Mammary epithelial cell (primary cell): ENCODE results near the gene ANK3.

Experiments used
- CTCF ChIP-seq, 2 donors: IDR thresholded peaks in 1 of 2; conservative IDR thresholded peaks in 1 of 2; 2 replicates each; pipeline ENCODE4 v1.5.1; 2011 to 2012; ENCODE audit warnings: inconsistent platforms in 2 of 2, low read length in 2 of 2, mild to moderate bottlenecking in 2 of 2, control low read depth in 1 of 2, low read depth in 1 of 2; ENCODE audit not compliant: insufficient read depth in 1 of 2; ENCODE audit errors: extremely low read depth in 1 of 2
- EZH2 ChIP-seq: IDR thresholded peaks from 2 replicates; pipeline ENCODE4 v1.6.1; 2012; ENCODE audit warnings: low read length, inconsistent platforms, borderline replicate concordance

GRCh38 chr10:60029475-60029874 lies 360.2 kb downstream of the ANK3 start:
- TF ChIP-seq EZH2 = no peak
- no peak for TF ChIP-seq CTCF (conservative IDR thresholded peaks at IDR 0.05 in 1 of 2, IDR thresholded peaks at IDR 0.05 in 1 of 2; ENCODE audit: extremely low read depth in 1 of 2, insufficient read depth in 1 of 2, low read depth in 1 of 2, low read length in 2 of 2)
